Fibroblast of upper back skin (primary cell): ENCODE data around the gene MAD1L1.

Experiments
- DNase-seq: peaks from one replicate; pipeline ENCODE4 v3.0.0-alpha.2; 2013

The MAD1L1 gene

DNA sequence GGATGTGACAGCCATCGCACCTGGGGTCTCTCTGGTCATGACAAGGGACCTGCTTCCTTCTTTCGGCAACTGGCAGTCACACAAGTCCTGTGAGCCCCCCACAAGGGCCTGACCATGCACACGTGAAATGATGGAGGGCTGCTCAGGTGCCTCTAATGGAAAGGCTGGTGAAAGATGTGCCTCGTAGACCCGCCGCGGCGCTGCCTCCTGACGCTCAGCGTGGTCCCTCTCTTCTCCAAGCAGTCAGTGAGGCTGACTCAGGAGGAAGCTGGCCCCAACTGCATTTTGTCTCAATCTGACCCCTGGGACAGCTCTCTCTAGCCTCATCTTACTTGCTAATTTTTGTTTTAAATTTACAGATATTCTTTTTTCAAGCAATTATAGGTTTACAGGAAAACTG lies 100.9 kb downstream of the MAD1L1 start:
- no peak for DNase-seq

DNA sequence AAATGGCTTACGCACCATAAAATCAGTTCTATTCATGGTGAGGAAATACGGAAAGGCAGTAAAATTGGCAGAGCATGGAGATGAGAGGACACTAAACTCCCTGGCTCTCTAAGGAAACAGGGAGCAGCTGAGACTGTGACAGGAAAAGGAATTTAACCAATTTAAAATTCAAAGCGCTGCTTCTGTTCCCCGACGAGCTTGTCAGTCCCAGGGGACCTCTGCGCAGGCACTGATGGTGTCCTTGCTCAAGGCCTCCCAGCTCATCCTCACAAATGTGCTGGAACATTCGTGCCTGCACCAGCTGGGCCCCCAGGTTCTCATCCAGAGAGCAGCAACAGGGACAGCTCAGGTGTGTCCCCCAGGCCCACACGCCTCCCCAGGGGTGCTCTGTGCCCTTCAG lies 101.4 kb downstream of the MAD1L1 start:
- DNase-seq, result no peak

DNA sequence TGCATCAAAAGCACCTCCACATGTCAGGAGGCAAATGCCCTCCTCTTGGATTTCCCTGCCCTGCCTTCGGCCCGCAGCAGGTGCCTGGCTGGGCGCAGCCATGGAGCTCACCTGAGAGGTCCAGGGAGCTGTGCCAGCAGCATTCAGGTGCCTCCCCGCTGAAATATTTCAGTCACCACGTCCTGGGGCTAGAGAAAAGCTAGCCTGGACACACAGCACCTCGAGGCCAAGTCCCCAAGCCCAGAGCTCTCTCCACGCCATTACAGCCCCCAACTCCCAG lies 102.7 kb downstream of the MAD1L1 start:
- DNase-seq, result no peak

DNA sequence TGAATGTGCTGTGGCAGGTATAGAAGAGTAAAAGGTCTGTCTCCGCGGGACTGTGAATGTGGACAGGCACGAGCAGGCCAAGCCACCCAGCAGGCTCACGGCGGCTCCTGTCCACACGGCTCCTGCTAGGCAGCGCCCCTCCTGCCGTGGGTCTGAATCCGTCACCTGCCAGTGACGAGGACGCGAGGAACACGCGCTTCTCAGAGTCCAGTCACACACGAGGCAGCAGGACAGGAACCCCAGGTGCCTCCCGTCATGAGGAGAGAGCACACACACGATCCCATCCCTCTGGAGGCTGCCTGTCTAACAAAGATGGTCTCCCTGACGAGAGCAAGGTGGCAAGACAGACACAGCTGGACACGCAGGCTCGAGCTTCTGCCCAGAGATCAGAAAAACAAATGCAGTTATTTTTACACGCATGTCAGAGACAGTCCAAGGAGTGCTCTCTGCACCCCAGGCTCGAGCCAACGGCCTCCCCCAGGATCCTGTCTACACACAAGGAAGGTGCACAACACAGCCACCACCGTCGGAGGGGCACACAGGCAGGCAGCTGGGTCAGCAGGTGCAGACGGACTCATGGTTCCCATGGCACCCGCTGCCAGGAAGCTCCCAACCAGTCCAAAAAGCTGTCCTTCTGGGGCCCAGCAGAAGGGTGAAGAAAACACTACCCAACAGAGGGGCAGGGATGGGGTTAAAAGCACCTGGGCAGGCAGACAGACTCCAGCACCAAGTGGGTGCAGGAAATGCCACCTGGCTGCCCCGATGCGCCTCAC lies 103.2 kb downstream of the MAD1L1 start:
- DNase-seq, result no peak

DNA sequence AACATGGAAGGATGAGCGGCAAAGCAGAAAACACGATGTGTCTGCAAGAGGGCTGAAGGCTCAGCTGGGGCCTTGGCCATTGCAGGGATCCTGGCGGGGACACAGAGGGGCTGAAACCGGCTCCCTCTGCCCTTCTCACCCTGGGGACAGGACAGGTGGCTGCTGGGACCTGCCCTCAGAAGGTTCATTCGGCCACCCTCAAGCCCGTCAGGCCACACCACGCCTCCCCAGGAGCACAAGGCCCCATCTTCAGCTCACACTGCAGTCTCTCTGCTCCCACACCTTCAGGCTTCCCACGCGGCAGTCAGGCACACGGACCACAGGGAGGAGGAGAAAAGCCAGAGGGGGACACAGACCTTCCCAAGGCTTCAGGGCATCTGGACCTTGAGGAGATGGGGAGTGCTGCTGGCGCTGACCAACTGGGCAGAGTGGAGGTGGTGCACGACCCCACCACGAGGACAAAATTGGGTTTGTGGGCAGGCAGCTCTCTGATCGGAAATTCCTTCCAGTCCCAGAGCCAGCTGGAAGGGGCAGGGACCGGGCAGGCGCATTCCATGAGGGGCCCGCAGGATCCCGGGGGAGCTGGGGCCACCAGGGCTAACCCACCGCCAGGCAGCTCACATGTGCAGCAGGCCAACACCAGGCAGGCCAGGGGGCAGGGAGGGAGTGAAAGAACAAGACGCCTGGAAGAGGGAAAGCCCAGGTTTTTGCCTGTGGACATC lies 104.0 kb downstream of the MAD1L1 start:
- peak; percentile 24 for DNase-seq

DNA sequence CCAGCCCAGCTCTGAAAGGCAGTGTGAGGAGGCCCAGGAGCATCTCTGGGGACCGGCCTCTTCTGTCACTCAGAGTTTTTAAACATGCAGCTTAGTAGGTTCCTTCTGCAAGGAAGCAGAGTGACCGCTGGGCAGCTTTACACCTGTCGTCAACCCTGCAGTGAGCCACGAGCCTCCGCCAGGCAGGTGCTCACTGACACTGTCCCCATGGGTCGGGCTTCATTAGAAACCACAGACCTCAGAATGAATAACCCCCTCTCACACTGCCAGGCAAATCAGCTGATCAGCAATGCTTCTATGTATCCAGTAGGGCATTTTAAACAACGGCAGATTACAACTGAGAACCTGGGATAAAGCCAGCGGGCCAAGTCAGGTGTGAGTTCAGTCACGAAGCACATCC lies 106.1 kb downstream of the MAD1L1 start:
- no peak for DNase-seq

DNA sequence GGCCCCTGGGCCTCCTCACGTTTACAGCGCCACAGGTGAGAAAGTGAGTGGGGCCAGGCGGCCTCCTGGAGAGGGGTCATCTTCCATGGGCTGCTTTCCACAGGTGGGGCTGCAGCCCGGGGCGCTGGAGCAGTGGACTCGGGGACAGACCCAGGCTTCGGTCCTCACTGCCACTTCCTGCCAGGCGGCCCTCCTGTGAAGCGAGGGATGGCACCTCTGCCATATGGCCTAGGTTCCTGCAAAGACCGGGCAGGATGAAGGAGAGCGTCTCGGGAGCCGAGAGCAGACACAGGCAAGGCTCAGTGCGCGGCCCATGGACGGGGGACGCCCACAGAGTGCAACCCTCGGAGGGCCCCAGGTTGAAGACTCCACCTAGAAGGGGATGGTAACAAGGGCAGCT lies 106.8 kb downstream of the MAD1L1 start:
- no peak for DNase-seq

DNA sequence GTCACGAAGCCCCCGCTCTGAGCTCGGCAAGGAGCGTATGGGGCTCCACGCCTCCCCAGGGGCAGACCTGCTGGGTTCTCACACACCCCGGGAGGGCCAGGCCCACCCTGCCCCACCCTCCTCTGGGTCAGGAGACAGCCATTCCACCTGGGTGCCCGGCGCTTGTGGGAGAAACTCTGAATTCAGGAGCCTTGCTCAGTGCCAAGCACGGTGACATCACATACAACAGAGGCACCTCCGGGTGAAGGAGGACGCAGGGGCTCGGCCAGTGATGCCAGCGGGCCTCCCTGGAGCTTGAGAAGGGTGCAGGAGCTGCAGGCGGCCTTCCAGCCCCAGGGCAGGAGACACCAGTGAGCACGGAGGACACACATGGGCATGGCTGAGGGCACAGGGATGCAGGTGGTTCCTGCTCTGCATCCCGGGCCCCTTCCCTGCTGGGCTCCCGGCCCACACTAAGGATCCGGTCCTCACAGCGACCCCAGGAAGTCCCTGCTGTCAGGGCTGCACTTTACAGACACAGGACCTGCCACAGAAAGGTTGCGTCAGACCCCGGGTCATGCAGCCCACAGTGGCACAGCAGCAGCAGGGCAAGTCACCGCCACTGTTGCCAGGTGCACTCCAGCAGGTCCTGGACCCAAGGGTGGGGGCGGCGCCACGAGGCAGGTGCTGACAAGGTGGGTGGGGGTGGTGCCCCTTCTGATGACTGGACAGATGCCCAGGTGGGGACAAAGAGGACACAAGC lies 108.0 kb downstream of the MAD1L1 start:
- no peak for DNase-seq

DNA sequence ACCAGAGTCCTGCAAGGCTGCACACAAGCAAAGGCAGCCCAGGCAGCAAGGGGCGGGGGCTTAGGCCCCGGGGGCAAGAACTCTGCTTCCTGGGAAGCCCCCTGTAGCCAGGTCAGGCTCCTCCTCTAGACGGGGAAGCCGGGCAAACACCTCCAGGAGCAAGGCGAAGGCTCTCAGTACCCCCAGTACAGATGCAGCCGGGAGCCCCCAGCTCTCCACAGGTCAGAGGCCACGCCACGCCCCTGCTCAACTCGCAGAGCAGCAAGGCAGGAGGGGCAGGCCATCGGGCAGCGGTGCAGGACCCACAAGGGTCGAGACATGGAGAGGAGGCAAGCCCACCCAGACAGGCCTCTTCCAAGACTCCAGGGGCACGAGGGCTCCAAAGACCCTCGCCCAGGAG lies 108.8 kb downstream of the MAD1L1 start:
- DNase-seq, result no peak

DNA sequence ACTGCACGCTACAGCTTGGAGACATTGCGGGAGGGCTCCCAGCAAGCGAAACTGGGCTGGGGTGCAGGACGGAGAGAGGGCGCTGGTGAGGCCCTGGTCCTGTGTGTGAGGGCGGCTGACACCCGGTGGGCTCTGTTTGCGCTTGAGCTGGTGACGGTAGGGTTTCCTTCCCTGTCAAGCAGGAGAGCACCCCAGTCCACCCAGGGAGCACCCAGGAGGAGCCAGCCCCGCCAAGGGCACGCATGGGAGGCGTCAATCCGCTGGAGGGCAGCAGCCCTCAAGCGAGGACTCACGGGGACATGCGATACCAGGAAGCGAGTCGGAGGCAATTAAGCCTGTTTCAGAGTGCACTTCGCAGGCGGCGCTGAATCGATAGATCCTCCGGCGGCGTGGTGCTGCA lies 109.4 kb downstream of the MAD1L1 start:
- DNase-seq, result no peak

DNA sequence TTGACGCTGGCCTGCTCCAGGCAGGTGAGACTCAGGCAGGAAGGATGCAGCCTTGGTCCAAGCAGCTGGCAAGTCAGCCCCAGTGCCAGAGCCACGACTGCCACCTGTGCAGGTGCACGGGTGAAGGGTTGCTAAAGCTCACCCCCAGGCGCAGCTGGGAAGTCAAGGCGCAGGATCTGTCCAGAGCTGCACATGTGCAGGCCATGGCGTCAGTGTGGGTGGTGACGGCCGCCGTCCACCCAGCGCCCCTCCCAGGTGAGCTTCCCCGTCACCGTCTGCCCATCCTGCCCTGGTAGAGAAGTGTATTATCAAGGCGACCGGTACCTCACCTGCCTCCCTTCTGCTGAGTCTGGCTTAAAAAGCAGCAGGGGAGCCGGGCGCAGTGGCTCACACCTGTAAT lies 110.1 kb downstream of the MAD1L1 start:
- DNase-seq, result no peak

DNA sequence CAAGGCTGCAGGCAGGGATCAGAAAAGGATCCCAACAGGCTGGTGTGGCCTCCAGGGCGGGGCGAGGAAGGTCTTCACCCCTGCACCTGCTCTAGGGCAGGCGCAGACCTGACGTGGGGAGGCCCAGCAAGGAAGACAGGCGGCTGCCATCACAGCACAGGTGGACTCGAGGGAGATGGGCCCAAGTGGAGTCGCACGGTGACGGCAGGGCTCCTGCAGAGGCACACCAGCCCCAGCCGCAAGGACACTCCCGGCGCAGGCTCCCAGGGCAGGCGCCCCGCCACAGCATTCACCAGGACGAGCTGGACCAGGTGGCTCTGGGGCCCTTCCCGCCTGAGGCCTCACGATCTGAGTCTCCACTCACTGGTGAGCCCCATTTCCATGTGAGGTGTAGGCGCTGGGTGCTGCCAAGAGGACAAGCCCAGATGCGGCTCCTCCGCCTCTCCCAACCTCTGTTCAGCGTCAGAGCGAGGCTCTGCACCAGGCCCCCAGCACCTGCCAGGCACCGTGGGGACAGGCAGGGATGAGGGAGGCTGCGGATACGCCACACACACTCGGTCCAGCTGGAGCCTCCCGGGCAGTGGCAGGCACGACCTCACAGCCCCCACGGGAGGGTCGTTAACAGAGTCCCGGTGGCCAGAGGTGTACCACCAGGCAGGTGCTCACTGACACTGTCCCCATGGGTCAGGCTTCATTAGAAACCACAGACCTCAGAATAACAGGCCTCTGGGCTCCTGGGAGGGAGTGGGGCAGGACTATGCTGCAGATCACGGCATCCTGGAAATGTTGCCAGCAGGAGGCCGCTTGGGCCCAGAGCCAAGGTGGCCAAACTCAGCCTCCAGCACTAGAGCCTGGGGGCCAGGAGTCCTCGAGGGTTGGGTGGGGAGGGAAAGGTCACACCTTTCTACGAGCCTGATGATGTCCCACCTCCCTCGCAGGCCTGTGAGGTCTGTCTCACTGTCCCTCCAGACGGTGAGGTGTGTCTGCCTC lies 111.6 kb downstream of the MAD1L1 start:
- no peak for DNase-seq

DNA sequence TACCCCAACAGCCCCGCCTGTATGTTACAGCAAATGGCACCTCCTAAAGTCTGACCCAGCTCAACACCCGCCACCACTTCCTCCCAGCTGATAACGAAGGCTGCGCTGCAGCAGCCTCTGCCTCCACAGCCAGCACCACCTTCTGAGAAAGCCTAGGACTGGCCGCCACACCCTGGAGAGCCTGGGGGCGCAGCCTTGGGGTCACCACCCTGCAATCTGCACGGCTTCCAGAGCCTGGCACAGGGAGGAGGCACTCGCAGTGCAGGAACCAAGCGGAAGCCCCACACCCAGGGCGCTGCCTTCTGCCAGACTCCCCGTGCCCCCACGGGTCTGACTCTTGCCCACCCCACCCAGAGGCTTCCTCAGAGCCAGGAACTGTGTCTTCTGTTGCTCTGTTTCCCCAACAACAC lies 112.5 kb downstream of the MAD1L1 start:
- no peak for DNase-seq

DNA sequence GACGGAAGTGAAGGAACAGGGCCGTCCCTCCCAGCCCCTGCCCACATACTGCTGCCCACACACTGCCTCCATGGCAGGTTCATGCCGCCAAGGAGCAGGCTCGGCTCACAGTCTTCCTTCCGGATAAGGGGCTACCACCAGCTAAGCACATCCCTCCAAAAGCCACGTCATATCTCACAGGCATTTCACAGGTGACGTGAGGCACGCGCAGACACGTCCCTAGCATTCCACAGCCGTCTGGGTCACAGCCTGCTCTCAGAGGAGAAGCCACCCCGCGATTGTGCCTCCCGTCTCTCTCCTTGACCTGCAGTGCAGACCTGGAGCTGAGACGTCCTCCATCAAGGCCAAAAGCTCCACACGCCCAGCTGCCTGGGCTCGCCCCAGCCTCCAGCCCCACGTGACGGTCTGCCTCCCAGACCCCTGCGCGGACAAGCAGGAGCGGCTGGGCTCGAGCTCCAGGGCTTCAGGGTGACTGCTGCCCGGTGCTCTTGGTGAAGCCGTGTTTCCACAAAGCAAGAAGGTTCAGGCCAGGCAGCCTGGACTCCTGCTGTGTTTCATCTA lies 114.0 kb downstream of the MAD1L1 start:
- DNase-seq, result no peak

DNA sequence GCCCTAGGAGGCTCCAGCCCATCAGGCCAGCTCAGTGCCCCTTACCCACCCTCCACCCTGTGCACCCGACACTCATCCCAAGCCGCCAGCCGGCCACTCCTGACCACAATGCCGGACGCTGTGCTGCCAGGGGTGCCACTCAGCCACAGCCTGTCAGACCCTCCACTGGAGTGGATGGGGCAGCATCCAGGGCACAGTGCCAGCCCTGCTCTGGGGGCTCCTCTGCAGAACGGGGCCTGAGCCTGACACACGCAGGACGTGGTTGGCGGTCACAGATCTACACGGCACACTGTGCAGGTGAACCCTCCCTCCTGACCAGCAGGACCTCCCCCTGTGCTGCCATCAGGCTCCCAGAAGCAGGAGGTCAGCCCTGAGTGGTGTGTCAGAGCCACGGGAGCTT lies 114.7 kb downstream of the MAD1L1 start:
- no peak for DNase-seq

DNA sequence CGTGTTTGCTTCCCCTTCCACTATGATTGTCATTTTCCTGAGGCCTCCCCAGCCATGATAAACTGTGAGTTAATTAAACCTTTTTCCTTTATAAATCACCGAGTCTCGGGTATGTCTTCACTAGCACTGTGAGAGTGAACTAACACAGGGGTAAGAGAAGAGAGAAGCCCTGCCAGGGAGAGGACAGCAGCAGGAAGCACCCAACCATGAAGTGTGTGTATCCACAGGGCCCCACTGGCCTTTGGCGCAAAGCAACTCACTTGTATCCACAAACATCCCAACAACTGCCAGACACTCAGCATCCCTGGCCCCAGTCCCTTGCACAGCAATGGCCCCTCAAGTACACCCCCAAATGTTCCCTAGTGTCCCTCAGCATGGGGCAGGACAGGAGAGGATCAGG lies 115.1 kb downstream of the MAD1L1 start:
- DNase-seq, result no peak

DNA sequence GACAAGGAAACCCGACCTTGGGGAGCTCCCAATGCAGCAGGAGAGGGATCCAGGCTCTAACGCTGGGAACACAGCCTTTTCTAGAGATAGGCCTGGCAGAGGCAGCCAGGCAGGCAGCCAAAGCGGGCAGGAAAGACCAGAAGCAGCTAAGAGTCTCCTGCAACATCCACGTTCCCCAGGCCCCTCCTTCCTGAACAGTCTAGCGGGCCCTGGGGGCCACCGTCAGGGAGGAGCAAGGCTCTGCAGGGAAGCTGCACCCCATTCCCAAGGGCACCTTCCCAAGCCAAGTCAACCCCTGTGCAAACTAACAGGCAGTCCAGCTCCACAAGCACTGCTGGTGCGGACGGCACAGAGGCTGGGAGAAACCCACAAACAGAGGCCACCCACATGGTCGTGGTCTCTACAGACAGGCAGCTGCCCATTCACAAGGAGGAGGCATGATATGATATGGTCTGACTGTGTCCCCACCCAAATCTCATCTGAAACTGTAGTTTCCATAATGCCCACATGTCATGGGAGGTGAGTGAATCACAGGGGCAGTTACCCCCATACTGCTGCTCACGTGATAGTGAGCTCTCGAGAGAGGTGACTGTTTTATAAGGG lies 115.7 kb downstream of the MAD1L1 start:
- peak; percentile 34 for DNase-seq

DNA sequence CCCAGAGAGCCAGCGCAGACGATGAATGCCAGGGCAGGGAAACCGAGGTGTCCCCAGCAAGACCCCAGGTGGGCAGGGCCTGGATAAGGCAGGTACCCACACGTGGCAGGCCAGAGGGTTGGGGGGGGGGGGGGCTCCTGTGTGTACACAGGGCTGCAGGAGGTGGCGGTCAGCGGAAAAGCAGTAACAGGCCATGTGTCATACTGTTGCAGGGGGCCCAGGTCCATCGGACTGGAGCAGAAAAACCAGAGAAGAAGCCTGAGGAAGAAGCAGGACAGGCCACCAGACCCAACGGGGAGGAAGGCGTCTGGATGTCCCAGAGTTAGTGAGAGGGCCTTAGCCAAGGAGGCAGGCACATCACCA lies 116.3 kb downstream of the MAD1L1 start:
- DNase-seq, result no peak

DNA sequence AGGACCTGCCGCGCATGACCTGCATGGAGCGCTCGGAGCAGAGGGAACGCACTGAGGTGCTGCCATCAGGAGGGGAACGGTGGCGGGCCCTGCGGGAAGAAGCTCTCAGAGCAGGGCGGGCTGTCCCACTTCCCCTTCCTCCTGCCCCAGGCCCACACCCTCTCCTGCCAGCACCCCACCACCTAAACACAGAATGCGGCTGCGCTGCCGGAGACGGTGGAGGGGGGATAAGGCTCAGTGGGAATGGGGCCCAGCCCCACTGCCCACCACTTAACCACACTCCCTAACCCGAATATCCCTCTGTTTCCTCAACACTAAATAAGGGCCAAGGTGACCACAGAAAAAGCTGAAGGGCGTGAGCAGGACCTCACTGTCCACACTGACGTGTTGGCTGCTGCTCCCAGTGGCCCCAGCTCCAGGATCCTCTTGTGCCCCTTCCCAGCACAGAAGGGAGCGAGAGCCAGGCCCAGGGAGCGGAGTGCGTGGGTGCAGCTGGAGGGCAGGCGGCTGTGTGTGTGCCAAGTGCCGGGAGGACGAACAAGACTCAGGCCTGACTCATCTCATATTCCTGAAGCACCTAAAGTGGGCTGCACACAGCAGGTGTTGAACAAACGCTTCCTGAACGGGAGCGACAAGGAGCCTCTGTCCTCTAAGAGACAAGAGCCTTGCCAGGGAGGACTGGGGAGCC lies 116.8 kb downstream of the MAD1L1 start:
- DNase-seq, result no peak

DNA sequence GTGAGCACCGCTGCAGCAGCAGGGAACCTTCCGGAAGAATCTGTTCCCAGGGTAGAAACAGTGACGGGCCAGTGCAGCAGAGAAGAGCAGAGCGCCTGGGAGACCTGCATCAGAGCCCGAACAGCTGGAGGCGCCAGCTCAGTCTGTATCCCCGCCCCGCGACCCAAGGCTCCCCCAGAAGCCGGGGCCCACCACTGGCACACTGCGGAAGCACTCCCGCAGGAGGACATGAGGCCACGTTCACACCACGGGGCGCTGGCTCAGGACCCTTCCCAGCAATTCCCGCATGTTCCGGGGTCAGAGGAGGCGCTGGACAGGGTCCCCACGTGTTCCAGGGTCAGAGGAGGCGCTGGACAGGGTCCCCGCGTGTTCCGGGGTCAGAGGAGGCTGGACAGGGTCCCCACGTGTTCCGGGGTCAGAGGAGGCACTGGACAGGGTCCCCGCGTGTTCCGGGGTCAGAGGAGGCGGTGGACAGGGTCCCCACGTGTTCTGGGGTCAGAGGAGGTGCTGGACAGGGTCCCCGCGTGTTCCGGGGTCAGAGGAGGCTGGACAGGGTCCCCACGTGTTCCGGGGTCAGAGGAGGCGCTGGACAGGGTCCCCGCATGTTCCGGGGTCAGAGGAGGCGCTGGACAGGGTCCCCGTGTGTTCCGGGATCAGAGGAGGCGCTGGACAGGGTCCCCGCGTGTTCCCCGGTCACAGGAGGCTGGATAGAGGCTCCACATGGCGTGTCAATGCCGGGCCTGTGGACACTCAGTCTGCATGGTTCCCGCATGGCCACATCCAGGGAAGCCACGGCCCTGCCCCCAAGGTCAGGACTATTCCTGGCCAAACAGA lies 117.6 kb downstream of the MAD1L1 start:
- no peak for DNase-seq

DNA sequence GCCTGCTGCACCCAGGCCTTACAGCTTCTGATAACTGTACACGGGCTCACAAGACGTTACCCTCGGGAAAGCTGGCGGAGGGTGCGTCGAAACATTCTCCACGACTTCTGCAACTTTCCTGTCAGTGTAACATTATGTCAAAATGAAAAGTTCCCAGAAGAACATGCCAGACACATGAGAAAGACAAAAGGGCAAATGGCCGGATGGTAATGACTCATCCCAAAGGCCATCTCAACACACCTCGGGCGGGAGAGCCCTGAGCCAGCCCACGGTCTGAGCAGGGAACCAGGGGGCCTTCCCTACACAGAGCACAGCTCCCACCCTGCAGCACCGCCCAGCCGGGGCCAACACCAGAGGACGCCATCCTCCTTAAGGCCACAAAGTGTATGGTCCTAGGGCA lies 118.7 kb downstream of the MAD1L1 start:
- peak; percentile 44 for DNase-seq
